Eye (tissue), 1 donor: ENCODE results near the gene KLRC3.
A peak's percentile ranks its signal among the peaks of the same experiment; 100 is the strongest.
"Not testable (repeated sequence)": the region's sequence is repeated elsewhere in the genome, so short reads cannot be mapped to it uniquely, and the experiment has no call there.

ENCODE experiments used
- DNase-seq: peaks from one replicate; pipeline ENCODE4 v3.0.0-alpha.2; 2015

KLRC3 gene

GRCh38 chr12:10368206-10369171 lies 51.9 kb downstream of the KLRC3 start:
- DNase-seq: no peak

DNA sequence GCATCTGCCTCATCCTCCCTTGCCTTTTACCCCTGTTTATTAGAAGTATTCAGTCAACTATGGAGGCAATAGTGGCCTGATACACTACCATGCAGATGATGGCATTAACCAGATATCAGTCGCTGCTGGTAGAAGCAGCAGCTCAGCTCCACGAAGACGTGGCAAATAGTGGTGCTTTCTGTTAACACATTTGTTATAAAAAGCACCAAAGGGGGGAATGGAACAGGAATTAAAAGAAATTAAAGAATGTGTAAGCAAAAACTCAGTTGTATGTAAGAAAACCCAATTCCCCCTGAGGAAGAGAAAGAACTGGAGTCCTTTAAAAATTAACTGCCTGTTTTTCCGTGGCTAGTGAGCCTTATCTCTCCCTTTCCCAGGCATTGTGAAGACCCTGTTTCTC lies 52.7 kb downstream of the KLRC3 start:
- DNase-seq: not testable (repeated sequence)

GRCh38 chr12:10366875-10367274 lies 53.5 kb downstream of the KLRC3 start:
- DNase-seq: peak; percentile 8

- peak; percentile 44 for DNase-seq
Observed at GRCh38 chr12:10365696-10366405, 54.5 kb downstream of the KLRC3 start.

GRCh38 chr12:10364815-10365622 lies 55.4 kb downstream of the KLRC3 start:
- DNase-seq: peak; percentile 90

DNA sequence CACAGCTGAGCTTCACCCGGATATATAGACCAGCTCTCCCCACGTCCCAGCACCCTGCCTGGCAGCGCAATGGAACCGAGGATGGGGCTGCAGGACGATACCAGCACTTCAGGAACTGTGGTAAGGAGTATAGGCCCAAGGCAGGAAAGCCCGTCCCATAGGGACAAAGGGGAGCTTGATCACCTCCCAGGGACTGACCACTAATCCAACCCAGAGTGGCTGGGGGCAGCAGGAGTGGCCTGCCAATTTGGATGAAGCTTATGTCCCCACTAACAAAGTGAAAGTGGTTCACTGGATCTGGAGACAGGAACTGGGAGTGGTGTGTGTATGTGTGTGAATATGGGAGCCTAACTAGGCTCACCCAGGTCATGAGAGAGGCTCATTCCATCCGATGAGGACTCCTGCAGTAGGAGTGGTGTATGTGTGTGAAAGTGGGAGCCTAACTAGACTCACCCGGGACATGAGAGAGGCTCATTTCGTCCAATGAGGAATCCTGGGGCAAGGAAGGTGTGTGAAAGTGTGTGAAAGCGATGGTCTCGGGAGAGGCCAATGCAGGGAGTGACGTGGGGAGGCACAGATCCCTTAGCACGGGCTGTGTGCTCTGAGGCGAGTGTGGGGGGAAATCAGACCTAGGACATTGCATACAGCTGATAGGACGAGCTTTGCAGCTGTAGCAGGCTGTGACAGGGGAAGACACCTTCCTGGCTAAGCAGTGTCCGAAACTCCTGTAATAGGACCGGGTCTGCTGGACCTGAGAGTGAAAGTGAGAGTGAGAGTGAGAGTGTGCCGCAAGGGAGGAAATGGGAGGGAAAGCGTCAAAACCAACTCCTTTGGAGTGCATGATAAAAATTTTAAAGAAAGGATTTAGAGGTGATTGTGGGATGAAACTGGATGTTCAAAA lies 56.2 kb downstream of the KLRC3 start:
- DNase-seq: peak; percentile 84

GRCh38 chr12:10363658-10363913 lies 56.8 kb downstream of the KLRC3 start:
- no peak for DNase-seq

- DNase-seq: no peak
Observed at GRCh38 chr12:10362828-10363657, 57.4 kb downstream of the KLRC3 start.

DNA sequence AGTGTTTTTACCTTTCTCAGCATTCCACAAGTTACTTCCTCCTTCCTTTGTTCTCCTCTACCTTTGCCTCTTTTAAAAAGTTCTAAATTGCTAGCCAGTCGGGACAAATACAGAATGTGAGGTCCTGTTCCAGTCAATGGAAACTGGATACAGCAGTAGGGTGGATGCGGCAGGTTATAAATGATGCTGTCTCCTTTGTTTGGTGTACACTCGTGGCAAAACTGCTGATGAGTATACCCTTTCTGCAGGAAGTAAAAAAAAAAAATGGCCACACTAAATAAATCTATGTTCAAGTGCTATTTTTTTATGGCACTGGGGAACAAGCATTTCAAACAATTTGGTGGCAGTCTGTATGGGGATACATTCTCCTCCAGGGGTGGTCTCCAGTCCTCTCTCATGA lies 58.1 kb downstream of the KLRC3 start:
- no peak for DNase-seq
